Ramos (cell line): ENCODE results near the gene GPR32.

Experiments
- in situ Hi-C: fragments of 300-500 bp; cut with MboI; formaldehyde crosslinking; loops from one replicate; pipeline ENCODE4 v1.14.3; 2022; ENCODE audit warnings: low sequenced_read_pairs; ENCODE audit not compliant: unreplicated experiment

Gene GPR32

GRCh38 chr19:50778906-50779430 lies 8.7 kb downstream of the GPR32 start:
- in situ Hi-C loops: loop anchor here (25.0 kb wide), 1 partner anchor 517 kb away; no protein-coding TSS in a partner anchor

GRCh38 chr19:50779504-50780457 lies 9.5 kb downstream of the GPR32 start:
- in situ Hi-C loops: loop anchor here (5.0 to 25.0 kb wide), 3 partner anchors 242 to 517 kb away; no protein-coding TSS in a partner anchor

GRCh38 chr19:50780753-50781435 lies 10.6 kb downstream of the GPR32 start:
- in situ Hi-C loops: loop anchor here (5.0 to 25.0 kb wide), 3 partner anchors 244 to 519 kb away; no protein-coding TSS in a partner anchor

GRCh38 chr19:50783848-50784152 lies 13.5 kb downstream of the GPR32 start:
- in situ Hi-C loops: loop anchor here (5.0 to 25.0 kb wide), 3 partner anchors 246 to 521 kb away; no protein-coding TSS in a partner anchor

- in situ Hi-C loops: loop anchor here (5.0 to 25.0 kb wide), 3 partner anchors 247 to 522 kb away; no protein-coding TSS in a partner anchor
These were observed 14.4 kb downstream of the GPR32 start for GRCh38 chr19:50784710-50785109.

GRCh38 chr19:50785329-50785728 lies 15.1 kb downstream of the GPR32 start:
- in situ Hi-C loops: loop anchor here (10.0 to 25.0 kb wide), 2 partner anchors 431 to 523 kb away; no protein-coding TSS in a partner anchor

GRCh38 chr19:50790396-50790795 lies 20.1 kb downstream of the GPR32 start, which contains the start of gene ACP4:
Gene ACP4, plus strand, starts transcription at chr19:50790415. Its CDS starts 0 bp downstream, at chr19:50790415.
- in situ Hi-C loops: loop anchor here (25.0 kb wide), 1 partner anchor 528 kb away; no protein-coding TSS in a partner anchor

- in situ Hi-C loops: loop anchor here (25.0 kb wide), 1 partner anchor 529 kb away; no protein-coding TSS in a partner anchor
These were observed 20.7 kb downstream of the GPR32 start for GRCh38 chr19:50790922-50791467.

GRCh38 chr19:50791594-50792271 lies 21.5 kb downstream of the GPR32 start:
- in situ Hi-C loops: loop anchor here (25.0 kb wide), 1 partner anchor 529 kb away; no protein-coding TSS in a partner anchor

GRCh38 chr19:50792272-50793250 lies 22.3 kb downstream of the GPR32 start:
- in situ Hi-C loops: loop anchor here (25.0 kb wide), 1 partner anchor 530 kb away; no protein-coding TSS in a partner anchor

- in situ Hi-C loops: loop anchor here (25.0 kb wide), 1 partner anchor 531 kb away; no protein-coding TSS in a partner anchor
These were observed 23.3 kb downstream of the GPR32 start for GRCh38 chr19:50793558-50794065.

GRCh38 chr19:50794074-50794875 lies 24.0 kb downstream of the GPR32 start:
- in situ Hi-C loops: loop anchor here (25.0 kb wide), 1 partner anchor 532 kb away; no protein-coding TSS in a partner anchor

GRCh38 chr19:50794876-50795663 lies 24.8 kb downstream of the GPR32 start:
- in situ Hi-C loops: loop anchor here (25.0 kb wide), 1 partner anchor 533 kb away; no protein-coding TSS in a partner anchor

- in situ Hi-C loops: loop anchor here (25.0 kb wide), 1 partner anchor 533 kb away; no protein-coding TSS in a partner anchor
These were observed 25.4 kb downstream of the GPR32 start for GRCh38 chr19:50795664-50796073.

GRCh38 chr19:50796128-50796633 lies 25.9 kb downstream of the GPR32 start:
- in situ Hi-C loops: loop anchor here (25.0 kb wide), 1 partner anchor 534 kb away; no protein-coding TSS in a partner anchor
